NCI-H2029 (cell line): ENCODE results near the gene CCDC144A.
A peak's percentile ranks its signal among the peaks of the same experiment; 100 is the strongest.
"Not testable (repeated sequence)": the region's sequence is repeated elsewhere in the genome, so short reads cannot be mapped to it uniquely, and the experiment has no call there.

ENCODE experiments used
- DNase-seq: peaks from one replicate; lab custom pipeline; 2025; lab: John Stamatoyannopoulos, UW

Gene CCDC144A, protein sequence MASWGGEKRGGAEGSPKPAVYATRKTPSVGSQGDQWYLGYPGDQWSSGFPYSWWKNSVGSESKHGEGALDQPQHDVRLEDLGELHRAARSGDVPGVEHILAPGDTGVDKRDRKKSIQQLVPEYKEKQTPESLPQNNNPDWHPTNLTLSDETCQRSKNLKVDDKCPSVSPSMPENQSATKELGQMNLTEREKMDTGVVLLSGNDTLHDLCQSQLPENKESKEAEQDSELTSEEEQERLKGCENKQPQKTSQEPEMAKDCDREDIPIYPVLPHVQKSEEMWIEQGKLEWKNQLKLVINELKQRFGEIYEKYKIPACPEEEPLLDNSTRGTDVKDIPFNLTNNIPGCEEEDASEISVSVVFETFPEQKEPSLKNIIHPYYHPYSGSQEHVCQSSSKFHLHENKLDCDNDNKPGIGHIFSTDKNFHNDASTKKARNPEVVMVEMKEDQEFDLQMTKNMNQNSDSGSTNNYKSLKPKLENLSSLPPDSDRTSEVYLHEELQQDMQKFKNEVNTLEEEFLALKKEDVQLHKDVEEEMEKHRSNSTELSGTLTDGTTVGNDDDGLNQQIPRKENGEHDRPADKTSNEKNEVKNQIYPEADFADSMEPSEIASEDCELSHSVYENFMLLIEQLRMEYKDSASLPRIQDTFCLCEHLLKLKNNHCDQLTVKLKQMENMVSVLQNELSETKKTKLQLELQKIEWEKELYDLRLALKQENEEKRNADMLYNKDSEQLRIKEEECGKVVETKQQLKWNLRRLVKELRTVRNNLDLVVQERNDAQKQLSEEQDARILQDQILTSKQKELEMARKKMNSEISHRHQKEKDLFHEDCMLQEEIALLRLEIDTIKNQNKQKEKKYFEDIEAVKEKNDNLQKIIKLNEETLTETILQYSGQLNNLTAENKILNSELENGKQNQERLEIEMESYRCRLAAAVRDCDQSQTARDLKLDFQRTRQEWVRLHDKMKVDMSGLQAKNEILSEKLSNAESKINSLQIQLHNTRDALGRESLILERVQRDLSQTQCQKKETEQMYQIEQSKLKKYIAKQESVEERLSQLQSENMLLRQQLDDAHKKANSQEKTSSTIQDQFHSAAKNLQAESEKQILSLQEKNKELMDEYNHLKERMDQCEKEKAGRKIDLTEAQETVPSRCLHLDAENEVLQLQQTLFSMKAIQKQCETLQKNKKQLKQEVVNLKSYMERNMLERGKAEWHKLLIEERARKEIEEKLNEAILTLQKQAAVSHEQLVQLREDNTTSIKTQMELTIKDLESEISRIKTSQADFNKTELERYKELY (N-terminal part only)

GRCh38 chr17:16689731-16690281 is at the start of gene CCDC144A:
TSS of gene CCDC144A (plus strand) at chr17:16690241. CDS start at chr17:16690401, 160 bp downstream.
- not testable (repeated sequence) for DNase-seq

GRCh38 chr17:16649585-16649984 is 40.5 kb upstream of the CCDC144A start:
- DNase-seq = no peak

DNA sequence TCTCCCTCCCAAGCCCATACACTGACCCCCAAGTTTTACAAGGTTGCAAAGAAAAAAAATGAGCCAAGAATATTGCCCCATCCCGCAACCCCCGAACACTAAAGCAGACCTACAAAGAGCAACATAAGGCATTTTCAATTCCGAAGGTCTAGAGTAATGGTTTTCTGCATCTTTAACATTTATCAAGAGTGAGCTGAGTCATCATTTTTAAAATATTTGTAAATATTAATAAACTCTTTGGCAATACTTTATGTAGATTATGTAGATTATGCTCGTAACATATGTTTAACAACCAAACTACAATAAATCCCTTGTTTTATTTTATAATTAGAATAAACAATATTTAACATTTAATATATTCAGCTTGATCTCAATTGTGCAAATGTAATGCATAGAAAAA is 37.8 kb upstream of the CCDC144A start:
- no peak for DNase-seq

DNA sequence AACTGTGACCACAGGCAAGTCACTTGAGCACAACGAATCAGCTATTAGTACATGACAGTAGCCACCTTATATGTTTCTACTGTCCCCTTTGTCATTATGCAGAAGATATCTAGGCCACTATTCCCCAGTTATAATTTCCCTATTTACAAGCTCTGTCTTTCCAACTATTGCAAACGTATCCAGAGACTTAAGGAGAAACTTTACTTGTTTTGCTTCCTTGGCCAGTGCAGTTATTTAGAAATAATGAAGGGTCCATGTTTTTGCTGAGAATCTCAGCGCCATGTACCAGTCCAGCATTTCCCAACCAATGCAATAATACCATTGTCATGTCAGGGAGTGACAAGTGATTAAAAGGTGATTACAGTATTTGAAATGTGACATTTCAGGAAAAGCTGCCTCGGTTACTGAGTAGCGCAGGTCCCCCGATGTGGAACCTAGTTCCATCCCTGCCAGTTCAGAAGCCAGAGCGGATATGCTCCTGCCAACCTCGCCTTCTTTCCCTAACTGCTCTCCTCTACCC is 37.1 kb upstream of the CCDC144A start:
- no peak for DNase-seq

DNA sequence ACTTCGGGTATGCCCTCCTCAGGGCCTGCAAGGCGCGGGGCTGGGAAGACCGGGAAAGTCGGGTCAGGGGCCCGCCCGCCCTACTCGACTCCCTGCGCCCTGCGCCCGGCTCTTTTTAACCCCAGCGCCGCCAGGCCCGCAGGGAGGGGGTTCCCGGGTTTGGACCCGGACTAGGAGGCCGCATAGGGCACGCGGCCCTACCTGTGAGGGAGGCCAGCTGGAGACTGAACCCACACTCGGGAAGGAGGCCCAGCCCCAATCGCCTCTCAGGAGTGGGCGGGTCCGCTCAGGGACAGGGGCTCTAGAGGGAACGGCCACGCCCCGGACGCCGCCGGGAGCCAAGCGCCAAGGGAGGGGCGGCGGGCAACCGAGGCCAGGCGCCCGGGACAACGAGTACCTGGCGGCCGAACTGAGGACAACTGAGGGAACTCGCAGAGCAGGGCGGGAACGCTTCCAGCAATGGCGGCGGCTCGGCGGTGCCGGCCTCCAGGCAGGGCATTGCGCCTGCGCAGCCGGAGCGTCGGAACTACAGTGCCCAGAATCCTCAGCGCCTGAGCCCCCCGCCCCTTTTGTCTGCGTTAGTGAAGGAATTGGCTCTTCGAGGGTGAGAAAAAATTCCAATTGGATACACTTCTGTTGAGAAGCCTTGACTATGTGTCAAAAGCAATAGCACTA is 36.5 kb upstream of the CCDC144A start, which contains the start of gene ZNF624:
Gene ZNF624 (minus strand): TSS at position 484 of the 675 bp plus-strand sequence.
- peak; percentile 85 for DNase-seq

- DNase-seq = no peak
These were observed 28.8 kb upstream of the CCDC144A start for GRCh38 chr17:16661217-16661616.

DNA sequence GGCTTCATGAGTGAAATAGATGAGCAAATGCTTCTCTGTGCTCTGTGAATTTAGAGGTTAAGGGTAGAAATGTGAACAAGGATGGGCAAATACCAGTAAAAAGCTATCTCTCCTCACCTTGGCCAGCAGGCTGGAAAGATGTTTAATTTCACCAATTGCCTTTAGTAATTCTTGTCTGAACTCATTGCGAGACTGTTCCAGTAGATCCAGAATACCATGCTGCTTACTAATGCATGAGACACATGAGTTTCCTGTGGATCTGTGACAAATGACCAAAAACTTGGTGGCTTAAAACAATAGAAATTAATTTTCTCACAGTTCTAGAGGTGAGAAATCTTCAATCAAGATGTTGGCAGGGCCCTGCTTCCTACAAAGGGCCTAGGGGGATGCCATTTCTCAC is 27.1 kb upstream of the CCDC144A start:
- no peak for DNase-seq

GRCh38 chr17:16666553-16666906 is 23.5 kb upstream of the CCDC144A start:
- not testable (repeated sequence) for DNase-seq

GRCh38 chr17:16666907-16667636 is 23.0 kb upstream of the CCDC144A start:
- DNase-seq = not testable (repeated sequence)

DNA sequence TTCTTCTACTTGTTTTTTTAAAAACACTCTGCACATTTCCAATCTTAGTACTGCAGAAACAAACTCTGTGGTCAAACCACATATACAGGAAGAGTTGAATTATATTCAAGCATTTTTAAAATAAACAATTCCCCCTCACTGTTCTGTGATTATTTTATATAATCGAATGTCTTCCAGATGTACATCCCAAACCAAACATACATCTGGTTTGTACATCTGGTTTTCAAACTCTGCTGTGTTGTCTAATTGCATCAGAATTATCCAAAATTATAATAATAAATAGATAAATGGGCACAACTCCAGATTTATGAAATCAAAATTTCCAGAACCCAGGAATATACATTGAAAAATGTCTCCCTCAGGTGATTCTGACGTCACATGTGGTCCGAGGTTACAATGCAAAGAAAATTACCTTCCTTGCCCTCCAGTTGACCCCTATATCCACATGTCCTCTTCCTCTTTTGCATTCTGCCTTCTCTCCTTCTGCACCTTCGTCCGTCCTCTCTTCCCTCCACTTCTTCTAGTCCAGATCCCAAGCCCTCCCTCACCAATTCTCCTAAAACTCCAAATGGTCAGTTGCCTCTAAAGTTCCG is 13.3 kb upstream of the CCDC144A start:
- DNase-seq = no peak

DNA sequence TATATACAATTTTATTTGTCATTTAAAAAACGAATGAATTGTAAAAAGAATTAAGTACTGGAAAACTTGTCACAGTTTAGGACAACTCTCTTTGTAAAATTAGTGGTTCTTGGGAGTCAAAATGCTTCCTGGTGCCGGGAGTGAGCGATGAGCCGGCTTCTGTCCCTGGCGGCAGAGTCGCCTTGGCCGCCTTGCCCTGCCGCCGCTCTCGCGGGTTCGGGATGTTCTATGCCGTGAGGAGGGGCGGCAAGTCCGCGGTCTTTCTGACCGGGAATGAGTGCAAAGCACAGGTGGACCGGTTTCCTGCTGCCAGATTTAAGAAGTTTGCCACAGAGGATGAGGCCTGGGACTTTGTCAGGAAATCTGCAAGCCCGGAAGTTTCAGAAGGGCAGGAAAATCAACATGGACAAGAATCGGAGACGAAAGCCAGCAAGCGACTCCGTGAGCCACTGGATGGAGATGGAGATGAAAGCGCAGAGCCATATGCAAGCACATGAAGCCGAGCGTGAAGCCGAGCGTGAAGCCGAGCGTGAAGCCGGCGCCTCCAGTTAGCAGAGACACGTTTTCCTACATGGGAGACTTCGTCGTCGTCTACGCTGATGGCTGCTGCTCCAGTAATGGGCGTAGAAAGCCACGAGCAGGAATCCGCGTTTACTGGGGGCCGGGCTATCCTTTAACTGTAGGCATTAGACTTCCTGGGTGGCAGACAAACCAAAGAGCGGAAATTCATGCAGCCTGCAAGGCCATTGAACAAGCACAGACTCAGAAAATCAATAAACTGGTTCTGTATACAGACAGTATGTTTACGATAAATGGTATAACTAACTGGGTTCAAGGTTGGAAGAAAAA is 6.5 kb upstream of the CCDC144A start:
- DNase-seq = not testable (repeated sequence)

DNA sequence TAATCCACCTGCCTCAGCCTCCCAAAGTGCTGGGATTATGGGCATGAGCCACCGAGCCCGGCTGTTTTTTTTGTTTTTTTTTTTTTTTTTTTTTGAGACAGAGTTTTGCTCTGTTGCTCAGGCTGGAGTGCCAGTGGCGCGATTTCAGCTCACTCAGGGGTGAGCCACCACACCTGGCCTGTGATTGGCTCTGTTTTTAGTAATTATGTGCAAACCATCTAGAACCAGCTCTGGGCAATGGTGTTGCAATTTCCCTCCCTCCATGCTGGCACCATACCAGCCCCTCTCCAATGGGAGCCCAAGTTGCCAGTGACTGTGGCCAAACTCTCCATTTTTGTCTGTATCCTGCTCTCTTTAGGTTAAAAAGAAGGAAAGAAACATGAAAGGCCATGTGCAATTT is 4.0 kb upstream of the CCDC144A start:
- peak; percentile 9 for DNase-seq

GRCh38 chr17:16687151-16687550 is 2.9 kb upstream of the CCDC144A start:
- not testable (repeated sequence) for DNase-seq

DNA sequence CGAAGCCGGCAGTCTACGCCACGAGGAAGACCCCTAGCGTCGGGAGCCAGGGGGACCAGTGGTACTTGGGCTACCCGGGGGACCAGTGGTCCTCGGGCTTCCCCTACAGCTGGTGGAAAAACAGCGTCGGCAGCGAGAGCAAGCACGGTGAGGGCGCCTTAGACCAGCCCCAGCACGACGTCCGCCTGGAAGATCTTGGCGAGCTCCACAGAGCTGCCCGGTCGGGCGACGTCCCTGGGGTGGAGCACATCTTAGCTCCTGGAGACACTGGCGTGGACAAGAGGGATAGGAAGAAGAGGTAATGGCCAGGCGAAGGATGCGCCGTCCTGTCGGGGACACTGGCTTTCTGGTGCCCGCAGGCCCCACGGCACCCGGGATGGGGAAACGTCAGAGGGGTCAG is 406 bp downstream of the CCDC144A start:
- not testable (repeated sequence) for DNase-seq

DNA sequence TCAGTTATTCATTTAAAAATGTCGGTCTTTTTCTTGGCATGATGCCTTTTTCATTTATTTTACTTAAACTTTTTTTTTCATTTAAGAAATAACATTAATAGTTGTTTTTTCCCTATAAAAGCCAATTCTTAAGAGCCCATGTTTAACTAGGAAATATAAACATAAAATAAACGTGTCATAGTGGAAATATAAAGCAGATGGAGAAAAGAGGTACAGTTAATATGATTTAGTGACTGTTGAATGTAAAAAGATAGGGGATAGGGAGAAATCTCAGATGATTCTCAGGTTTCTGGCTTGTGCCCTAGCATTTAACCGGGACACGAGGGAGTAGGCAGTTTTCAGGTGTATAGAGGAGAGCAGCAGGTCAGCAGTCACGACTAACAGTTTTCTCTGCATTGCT is 7.6 kb downstream of the CCDC144A start:
- DNase-seq = not testable (repeated sequence)

- DNase-seq = not testable (repeated sequence)
These were observed 55.6 kb downstream of the CCDC144A start for GRCh38 chr17:16745492-16746203.

DNA sequence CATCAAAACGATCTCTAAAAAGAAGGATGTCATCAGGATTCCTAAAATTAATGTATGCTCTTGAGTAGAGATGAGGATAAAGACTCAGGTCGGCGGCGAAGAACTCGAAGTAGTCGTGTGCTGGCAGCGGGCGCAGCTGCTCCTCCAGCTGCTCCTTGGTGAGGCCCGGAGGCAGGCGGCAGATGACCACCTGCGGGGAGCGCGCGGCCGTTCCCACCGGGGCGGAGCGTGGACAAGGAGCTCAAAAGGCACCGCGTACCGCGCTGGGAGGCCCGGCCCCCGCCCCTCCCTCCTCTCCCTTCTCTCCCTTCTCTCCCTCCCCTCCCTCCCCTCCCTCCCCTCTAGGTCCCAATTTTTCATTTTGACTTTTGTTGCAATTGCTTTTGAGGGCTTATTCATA is 56.5 kb downstream of the CCDC144A start:
- DNase-seq = not testable (repeated sequence)

GRCh38 chr17:16750515-16750914 is 60.5 kb downstream of the CCDC144A start:
- not testable (repeated sequence) for DNase-seq
